T1000 (cell line): ENCODE data around the gene LIN37.
"Not testable (repeated sequence)": the region's sequence is repeated elsewhere in the genome, so short reads cannot be mapped to it uniquely, and the experiment has no call there.

Experiments
- DNase-seq: peaks from one replicate; lab custom pipeline; 2025; ENCODE audit warnings: mixed read lengths; lab: John Stamatoyannopoulos, UW

Gene LIN37

GRCh38 chr19:35789978-35790944 is 41.9 kb downstream of the LIN37 start:
- DNase-seq, result no peak

DNA sequence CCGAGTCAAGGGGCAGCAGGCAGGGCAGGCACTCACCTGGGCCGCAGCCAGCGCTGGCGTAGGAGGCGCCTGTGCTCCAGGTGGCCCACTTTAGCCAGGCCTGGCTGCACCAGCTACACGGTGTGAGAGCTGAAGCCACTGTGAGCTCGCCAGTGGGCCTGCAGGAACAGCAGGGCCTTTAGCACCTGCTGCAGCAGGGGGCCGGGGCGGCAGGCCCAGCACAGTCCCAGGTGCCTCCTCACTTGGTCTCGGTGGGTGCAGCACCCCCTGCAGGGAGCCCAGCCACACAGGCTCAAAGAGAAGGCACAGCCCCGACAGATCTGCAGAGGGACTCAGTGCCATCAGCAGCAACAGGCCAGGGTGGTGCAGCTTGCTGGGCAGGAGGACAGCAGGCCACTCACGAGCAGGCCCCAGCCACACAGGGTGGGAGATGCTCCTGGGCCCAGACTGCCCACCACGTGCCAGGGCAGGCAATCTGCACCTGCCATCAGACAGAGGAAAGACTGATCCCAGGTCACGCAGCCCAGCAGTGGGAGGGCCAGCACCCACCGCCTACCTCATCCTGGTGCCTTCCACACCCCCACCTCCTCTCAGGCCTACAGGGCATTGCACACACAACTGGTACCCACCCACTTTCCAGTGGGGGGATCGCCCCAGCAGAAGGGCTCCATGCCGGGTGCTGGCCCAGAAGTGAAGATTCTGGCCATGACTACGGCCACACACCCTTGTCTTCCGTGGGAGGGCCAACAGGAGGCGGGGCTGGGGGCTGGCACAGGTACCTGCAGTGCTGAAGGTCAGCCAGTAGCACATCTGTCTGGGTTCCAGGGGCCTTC is 42.8 kb downstream of the LIN37 start:
- no peak for DNase-seq

DNA sequence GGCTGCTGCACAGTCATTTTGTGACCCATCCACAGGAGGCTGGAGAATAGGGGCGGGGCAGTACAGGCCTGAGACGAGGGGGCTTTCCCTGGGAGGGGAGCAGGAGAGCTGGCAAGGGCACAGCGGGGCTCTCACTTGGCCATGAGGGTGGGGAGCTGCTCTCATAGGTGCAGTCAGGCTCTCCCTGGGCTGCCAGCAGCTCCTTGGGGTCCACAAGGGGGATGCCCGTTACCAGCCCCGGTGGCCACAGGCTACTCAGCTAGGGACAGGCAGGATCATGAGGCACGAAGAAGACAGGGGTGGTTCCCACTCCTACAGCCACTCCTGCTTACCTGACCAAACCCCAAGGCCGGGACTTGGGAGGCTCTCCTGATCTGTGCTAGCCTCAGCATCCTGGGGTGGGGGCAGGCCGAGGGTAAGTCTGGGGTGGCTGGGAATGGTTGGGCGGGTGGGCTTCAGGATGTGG is 43.5 kb downstream of the LIN37 start:
- DNase-seq, result no peak

- no peak for DNase-seq
Measured at GRCh38 chr19:35792312-35792711, 43.9 kb downstream of the LIN37 start.

DNA sequence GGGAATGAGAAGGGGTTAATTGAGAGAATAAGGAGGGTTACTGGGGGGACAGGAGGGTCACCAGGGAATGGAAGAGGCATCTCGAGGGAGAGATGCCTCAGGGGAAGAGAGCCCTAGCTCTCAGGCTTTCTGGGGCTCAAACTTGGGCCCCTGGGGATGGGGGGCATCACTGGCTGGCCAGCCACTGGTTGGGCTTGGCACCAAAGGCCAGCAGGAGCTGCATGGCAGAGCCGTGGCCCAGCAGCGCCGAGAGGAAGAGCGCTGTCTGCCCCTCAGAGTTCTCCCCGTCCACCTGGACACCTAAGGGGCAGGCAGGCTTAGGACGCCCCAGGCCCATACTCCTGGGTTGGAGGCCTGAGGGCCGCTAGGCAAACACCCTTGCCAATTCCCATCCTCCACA is 44.5 kb downstream of the LIN37 start:
- DNase-seq, result no peak

GRCh38 chr19:35793381-35794165 is 45.2 kb downstream of the LIN37 start:
- DNase-seq, result peak; percentile 22

DNA sequence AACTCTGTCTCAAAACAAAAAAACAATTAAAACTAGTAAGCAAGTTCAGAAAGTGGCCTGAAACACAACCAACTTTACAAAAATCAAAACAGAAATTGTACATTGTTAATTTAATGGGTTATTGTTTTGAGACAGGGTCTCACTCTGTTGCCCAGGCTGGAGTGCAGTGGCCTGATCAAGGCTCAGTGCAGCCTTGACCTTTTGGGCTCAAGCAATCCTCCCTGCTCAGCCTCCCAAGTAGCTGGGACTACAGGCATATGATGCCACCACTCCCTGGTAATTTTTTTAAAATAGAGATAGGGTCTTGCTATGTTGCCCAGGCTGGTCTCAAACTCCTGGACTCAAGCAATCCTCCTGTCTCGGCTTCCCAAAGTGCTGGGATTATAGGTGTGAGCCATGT is 47.2 kb downstream of the LIN37 start:
- DNase-seq, result not testable (repeated sequence)

DNA sequence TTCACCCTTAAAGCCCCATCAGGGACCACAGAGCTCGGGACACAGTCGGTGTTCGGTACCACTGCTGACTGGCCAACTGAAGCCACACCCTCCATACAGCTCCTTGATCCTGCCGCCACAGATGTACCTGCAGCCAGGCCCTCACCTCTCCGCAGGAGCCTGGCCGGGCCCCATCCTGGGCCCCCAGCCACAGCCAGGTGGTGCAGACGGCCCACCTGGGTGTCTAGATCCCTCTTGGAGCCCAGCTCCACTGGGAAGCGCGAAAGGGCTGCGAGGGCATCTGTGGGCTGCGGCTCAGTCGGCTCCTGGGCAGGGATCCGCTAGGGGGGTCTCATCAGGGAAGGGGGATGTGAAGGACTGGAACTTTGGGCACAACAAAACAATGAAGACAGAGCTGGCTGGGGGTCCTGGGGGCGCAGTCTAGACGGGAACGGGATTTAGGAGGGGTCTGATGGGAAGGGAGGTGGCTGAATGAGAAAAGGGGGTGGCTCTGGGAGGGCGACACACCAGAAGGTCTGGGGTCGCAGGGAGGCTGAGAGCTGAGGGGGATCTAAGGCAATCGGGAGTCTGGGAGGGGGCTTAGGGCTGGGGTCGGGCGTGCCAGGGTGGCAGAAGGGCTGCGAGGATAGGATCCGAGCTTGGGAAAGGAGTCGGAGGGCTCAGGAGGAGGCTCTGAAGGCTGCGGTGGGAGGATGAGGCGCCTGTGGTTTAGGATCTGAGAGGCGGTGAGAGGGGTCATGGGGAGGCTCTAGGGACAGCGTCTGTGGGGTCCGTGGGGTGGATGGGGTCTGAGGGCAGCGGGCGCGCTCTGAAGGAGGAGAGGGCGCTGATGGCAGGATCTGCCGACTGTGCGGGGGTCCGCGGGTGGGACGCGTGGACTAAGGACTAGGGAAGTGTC is 48.5 kb downstream of the LIN37 start:
- no peak for DNase-seq

DNA sequence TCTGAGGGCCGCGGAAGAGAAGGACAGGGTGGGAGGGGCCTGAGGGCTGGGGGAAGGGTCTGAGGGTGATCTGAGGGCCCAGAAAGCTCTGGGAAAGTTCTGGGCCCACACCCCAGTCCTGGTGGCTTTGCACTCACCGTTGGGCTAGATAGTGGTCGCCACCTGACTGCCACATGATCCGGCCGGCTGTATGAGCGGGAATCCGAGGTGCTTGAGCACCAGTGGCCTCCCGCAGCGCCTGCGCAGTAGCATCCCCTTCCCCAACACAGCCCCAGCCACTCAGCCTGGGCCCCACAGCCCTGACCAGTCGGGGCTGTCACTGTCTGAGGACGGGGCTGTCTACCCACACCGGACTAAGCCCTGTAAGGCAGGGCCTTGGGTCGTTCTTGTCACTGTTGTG is 49.3 kb downstream of the LIN37 start:
- DNase-seq, result no peak

- no peak for DNase-seq
Measured at GRCh38 chr19:35801828-35802227, 53.5 kb downstream of the LIN37 start.
